GM10266 (cell line): Measurements from ENCODE around the gene SLC6A17.

Experiments used
- DNase-seq: peaks from one replicate; pipeline ENCODE4 v3.0.0; 2012; ENCODE audit errors: extremely low spot score
- CTCF ChIP-seq: IDR thresholded peaks from 2 replicates; pipeline ENCODE4 v1.5.1; 2012; ENCODE audit warnings: mild to moderate bottlenecking, low read depth; ENCODE audit not compliant: control insufficient read depth, insufficient read depth; ENCODE audit errors: missing control alignments

SLC6A17 gene

DNA sequence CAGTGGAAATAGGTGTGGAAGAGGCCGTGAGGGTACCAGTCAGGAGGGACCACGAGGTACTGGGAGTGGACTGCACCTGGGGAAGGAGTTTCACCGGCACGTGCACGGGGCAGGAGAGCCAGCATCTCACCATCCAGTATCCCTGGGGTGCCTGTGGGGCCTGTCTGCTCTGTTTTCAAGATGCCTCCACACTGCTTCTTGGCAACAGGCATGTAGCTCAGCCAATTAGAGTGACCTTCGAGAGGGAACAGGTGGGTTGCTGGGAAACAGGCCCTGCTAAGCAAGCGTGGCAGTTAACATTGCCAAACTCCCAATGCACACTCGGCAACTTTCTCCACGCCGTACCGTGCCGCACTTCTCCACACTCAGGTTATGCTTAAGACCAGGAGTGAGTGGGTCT lies 77.5 kb downstream of the SLC6A17 start:
- no peak for DNase-seq
- no peak for TF ChIP-seq CTCF

DNA sequence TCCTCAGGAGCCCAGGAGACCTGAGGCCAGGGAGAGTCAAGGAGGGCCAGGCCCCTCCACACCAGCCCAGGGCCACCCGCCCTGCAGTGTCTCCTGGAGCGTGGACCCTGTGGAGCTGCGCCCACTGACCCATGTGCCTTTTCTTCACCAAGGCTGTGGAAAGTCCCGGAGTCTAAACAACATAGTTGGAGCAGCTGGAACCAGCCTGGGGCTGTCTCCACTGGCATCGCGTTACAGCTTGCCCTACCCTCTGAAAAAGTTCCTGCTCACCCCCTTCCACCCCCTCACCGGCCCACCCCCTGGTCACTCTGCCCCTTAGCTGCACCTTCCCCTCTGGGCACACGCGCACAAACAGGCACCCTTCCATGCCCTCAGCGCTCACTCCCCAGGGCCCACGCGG lies 78.1 kb downstream of the SLC6A17 start:
- TF ChIP-seq CTCF = no peak
- DNase-seq = no peak

- DNase-seq = no peak
- no peak for TF ChIP-seq CTCF
Observed at GRCh38 chr1:110228869-110229268, 78.6 kb downstream of the SLC6A17 start.

DNA sequence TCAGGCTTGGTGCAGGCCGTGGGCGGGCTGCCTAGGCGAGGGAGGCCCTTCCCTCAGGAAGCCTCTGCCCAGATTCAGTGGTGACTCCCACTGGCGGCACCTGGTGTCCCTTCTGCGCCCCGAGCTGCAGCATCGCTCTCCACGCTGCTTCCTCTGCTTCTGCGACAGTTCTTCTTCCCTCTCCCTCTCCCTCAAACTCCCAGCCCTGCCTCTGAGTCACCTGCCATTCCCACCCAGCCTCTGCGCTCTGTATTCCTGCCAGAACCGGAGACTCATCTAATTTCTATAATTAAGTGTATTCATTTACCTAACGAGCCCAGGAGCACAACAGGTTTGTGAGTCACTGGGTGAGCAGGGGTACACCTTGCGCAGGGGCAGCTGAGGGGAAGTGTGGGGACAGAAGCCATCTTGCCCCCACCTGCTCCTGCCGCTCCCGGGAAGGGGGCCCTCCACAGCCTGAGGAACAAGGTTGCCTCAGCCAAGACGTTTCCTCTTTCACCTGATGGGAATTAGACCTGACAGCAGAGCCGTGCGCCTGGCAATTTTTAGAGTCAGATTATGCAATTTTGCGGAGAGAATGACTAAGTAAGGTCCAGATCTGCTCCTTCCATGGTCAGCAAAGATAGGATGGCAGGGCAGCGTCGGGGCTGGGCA lies 79.2 kb downstream of the SLC6A17 start:
- no peak for TF ChIP-seq CTCF
- DNase-seq = no peak

DNA sequence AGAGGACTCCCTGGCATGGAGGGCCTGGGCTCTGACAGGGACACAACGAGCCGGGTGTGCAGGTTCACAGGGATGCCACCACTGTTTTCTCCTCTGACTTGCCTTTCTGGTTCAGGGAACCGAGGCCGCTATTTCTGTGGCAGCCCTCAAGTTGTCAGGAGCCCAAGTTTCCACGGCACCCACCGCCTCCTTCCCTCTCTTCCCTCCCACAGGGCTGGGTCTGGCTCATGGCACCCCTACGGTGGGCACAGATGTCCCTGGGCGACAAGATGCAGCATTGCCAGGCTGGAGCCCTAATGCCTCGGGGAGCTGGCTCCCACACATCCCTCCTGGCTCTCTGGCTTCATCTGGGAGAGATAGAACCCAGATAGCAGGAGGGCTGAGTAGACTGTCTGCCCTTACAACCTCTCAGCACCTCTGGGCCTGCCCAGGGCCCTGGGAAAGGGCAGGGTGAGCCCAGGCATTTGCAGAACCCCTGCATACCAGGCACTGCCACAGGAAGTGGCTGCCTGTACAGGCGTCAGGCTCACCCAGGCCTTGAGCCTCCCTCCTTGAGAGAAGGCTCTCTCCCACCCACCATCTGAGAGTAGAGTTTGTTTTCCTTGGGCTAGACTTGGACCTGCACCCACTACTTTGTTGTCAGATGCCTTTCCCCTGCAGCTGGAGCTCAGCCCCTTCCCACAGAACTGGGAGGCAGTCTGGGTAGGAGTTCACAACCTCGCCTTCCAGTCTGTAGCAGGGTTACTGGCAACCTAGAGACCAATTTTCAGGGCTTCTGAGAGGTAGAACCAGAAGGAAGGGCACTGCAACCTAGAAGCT lies 80.3 kb downstream of the SLC6A17 start:
- TF ChIP-seq CTCF = no peak
- no peak for DNase-seq

DNA sequence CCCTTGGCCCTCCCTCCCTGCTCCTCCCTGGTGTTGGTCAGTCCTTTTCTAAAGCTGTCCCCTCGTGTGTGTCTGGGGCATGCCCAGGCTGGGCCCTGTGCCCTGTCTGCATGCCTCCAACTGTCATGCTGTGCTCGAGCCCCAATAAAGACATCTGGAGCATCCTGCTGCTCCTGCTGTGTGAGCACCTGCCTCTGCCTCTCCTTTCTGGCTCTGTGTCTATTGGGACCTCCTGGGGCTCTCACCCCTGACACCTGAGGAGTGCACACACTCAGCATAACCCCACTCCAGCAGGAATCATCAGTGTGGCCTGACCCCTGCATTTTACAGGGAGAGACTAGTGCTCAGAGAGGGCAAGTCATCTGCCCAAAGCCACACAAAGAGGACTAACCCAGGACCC lies 83.6 kb downstream of the SLC6A17 start:
- DNase-seq = no peak
- no peak for TF ChIP-seq CTCF

DNA sequence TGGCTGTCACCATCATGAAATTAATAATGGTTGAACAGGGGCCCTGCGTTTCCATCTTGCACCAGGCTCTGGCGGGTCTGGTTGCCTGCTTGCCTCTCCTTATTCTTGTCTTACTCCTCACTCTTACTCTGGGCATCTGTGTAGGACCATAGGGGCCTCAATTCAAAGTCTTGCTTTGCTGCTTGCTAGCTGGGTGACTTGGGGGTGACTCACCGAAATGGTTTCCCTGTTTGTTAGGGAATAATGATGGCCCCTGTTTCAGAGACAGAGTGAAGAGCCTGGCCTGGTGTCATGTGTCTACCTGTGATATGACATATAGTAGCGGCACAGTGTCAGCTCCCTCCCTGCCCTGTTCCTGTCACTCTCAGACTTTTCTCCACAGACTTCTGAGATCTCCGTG lies 84.4 kb downstream of the SLC6A17 start:
- no peak for TF ChIP-seq CTCF
- no peak for DNase-seq
